ENCODE data around the gene TRIM2.

DNA sequence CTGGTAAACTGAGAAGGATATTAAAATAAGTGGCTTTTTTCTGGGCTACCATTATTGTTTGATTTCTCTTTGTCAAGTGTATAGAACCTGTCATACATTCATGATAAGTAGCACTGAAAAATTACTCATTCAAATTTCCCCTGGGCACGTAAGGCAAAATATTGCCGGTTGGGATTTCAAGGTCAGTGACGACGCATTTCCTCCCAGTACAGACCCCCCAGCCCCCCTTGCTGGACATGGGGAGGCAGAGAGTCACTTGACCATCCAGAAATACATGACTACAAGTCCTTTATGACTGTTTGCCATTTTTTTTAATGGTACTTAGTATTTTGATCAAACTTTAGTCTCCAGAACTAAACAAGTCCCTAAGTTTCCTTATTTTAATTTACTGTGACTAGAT, 133.4 kb downstream of the TRIM2 start:
- no peak for TF ChIP-seq MXI1 (IDR thresholded peaks at IDR 0.05; ENCODE audit: low read depth, low read length)
- no peak for TF ChIP-seq JUNB (IDR thresholded peaks at IDR 0.05)
- no peak for TF ChIP-seq CTCF (IDR thresholded peaks at IDR 0.05 in 2 of 3, conservative IDR thresholded peaks at IDR 0.05 in 1 of 3; ENCODE audit: control insufficient read depth in 2 of 3, extremely low read depth in 1 of 3, insufficient read depth in 1 of 3, low read depth in 3 of 3, low read length in 3 of 3)
- no peak for TF ChIP-seq EP300 (IDR thresholded peaks at IDR 0.05; ENCODE audit: borderline replicate concordance in 1 of 2, control insufficient read depth in 1 of 2, low read depth in 2 of 2, low read length in 2 of 2)
- TF ChIP-seq ATF7 (IDR thresholded peaks at IDR 0.05; ENCODE audit: low read depth): no peak
- TF ChIP-seq ZNF24 (IDR thresholded peaks at IDR 0.05): no peak
- no peak for TF ChIP-seq NFYA (IDR thresholded peaks at IDR 0.05; ENCODE audit: borderline replicate concordance, low read depth, low read length)
- no peak for TF ChIP-seq YY1 (IDR thresholded peaks at IDR 0.05; ENCODE audit: low read depth, low read length)
- TF ChIP-seq FOXM1 (IDR thresholded peaks at IDR 0.05; ENCODE audit: low read depth, low read length): no peak
- no peak for TF ChIP-seq USF2 (IDR thresholded peaks at IDR 0.05; ENCODE audit: borderline replicate concordance, low read depth, low read length)
- TF ChIP-seq NFYB (IDR thresholded peaks at IDR 0.05; ENCODE audit: insufficient read depth, low read depth, low read length): no peak
- TF ChIP-seq MYC (IDR thresholded peaks at IDR 0.05; ENCODE audit: insufficient read depth, insufficient read length, insufficient replicate concordance, low read length, severe bottlenecking): no peak
